NCI-H2029 (cell line): ENCODE results near the gene MTFMT.
A peak's percentile ranks its signal among the peaks of the same experiment; 100 is the strongest.
"Not testable (repeated sequence)": the region's sequence is repeated elsewhere in the genome, so short reads cannot be mapped to it uniquely, and the experiment has no call there.

Experiments
- DNase-seq: peaks from one replicate; lab custom pipeline; 2025; lab: John Stamatoyannopoulos, UW

MTFMT gene

GRCh38 chr15:65028921-65029735 is at the start of gene MTFMT:
TSS of gene MTFMT (minus strand) at chr15:65029639. CDS start at chr15:65029613, 26 bp downstream.
- peak; percentile 7 for DNase-seq

GRCh38 chr15:65077981-65078352 is 48.5 kb upstream of the MTFMT start:
- DNase-seq, result no peak

- DNase-seq, result no peak
These were observed 48.0 kb upstream of the MTFMT start for GRCh38 chr15:65077291-65077980.

- no peak for DNase-seq
These were observed 47.2 kb upstream of the MTFMT start, which contains the start of gene KBTBD13 for GRCh38 chr15:65076486-65077290. TSS of gene KBTBD13 (plus strand) at chr15:65076746. CDS start at chr15:65076816, 70 bp downstream.

- not testable (repeated sequence) for DNase-seq
These were observed 46.4 kb upstream of the MTFMT start for GRCh38 chr15:65075607-65076395.

- DNase-seq, result not testable (repeated sequence)
These were observed 45.5 kb upstream of the MTFMT start for GRCh38 chr15:65074946-65075345.

GRCh38 chr15:65072617-65073016 is 43.2 kb upstream of the MTFMT start:
- no peak for DNase-seq

- DNase-seq, result no peak
These were observed 42.6 kb upstream of the MTFMT start for GRCh38 chr15:65072027-65072426.

GRCh38 chr15:65071381-65071811 is 42.0 kb upstream of the MTFMT start:
- DNase-seq, result no peak

- no peak for DNase-seq
These were observed 40.5 kb upstream of the MTFMT start for GRCh38 chr15:65069779-65070546.

GRCh38 chr15:65069179-65069578 is 39.7 kb upstream of the MTFMT start:
- DNase-seq, result no peak

- no peak for DNase-seq
These were observed 39.0 kb upstream of the MTFMT start for GRCh38 chr15:65068403-65068788.

GRCh38 chr15:65067645-65068402 is 38.4 kb upstream of the MTFMT start, which contains the start of gene RASL12:
TSS of gene RASL12 (minus strand) at chr15:65067991. CDS start at chr15:65067835, 156 bp downstream.
- no peak for DNase-seq

GRCh38 chr15:65067317-65067644 is 37.8 kb upstream of the MTFMT start:
- DNase-seq, result no peak

- no peak for DNase-seq
These were observed 37.3 kb upstream of the MTFMT start for GRCh38 chr15:65066635-65067316.

GRCh38 chr15:65066001-65066634 is 36.7 kb upstream of the MTFMT start:
- no peak for DNase-seq

- no peak for DNase-seq
These were observed 33.3 kb upstream of the MTFMT start for GRCh38 chr15:65062726-65063125.

- no peak for DNase-seq
These were observed 32.6 kb upstream of the MTFMT start for GRCh38 chr15:65062061-65062460.
